HG03045 (cell line): ENCODE data around the gene ACADL.

Source experiments
- ATAC-seq: cut with Tn5 transposase; IDR thresholded peaks from one replicate; pipeline ENCODE4 v1.9.1; 2021; ENCODE audit warnings: mild to moderate bottlenecking, moderate library complexity; ENCODE audit not compliant: unreplicated experiment

ACADL gene

DNA sequence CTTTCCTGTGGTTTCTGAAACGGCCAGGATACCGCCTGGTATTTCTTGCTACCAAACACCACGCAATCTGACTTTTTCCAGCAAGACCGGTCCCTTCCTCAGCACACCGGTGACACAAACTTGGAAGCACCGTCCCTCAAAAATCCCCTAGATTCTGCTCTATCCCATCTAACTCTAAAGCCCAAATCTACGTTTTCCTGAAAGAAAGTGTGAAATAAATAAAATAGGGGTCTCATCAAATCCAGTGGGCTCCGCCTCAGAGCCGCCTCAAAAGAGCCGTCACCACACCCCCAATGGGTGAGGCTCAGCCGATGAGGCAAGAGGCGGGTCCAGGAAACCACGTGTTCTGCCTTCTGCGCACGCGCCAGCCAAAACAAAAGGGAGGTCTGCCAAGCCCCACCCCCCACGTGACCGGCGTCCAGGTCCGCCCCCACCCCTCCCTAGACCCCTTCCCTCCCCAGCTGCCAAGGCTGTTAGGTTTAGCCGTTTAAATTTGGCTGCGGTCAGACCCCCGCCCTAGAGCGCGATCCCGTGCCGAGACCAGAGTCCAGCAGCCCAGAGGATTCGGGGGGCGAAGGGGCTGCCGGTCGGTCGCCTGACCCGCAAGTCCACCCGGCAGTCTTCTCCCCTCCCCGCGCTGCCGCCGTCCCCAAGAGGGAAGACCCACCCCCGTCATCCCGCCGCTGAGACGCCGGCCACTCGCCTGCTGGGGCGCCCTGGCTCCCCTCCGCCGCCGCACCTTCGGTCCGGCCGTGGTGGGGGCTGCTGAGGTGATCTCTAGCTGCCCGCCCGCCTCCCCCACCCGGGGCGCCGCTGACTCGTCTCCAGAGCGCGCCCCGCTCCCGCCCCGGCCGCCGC lies 54.6 kb downstream of the ACADL start:
- peak; percentile 77 for ATAC-seq

DNA sequence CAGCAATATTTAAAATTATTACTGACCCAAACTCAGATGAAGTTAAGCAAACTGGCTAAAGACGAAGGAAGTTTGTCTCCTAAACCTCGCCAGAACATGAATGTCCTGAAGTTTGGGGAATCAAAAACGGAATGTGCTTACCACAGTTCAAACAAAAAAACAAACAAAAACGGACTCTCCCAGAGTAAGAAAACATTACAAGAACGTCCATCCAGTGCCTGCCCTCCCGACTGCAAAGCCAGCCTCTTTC lies 55.1 kb downstream of the ACADL start:
- no peak for ATAC-seq

DNA sequence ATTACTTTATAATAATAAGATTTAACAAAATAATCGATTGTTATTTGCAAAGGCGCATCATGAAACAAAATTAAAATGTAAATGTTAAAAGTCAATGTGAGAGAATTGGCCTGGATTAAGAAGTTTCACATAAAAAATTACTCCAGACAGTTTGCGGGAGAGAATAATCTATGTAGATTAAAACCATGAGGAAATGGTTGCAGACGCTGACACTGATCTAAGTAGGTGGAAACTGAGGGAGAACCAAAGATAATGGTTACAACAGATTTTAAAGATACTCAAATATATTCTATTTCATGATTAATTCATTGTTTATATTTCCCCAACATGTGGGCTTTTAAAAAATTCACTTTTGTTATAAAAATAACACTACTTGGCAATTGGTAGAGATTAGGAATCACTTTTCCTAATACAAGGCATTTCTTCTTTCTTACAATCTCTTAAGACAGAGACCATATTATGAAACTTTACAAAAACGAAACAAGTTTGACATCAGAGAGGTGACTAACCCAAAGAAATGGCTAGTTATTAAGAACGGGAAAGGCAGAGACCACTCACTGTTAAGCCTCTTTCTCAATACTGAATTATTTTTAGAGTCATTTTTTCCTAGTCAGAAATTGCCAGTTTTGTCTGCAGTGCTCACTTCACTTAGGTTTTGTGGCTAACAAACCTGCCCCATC lies 55.6 kb downstream of the ACADL start:
- peak; percentile 22 for ATAC-seq

DNA sequence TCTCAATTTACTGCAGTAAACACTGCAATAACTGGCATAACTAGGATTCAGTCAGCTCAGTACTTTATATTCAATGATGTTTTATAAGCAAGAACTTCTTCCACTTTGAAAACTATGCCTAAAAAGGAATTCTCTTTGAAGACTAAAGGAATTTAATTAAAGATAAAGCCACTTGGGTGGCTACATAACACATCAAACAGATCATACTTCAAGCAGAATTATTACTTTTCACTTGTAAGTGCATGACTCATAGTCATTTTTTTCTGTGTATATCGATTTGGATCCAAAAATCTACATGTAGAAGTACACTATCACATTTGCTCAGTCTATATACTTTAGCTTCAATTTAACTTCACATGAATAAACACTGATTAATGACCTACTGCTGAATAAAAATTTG lies 58.0 kb downstream of the ACADL start:
- ATAC-seq = no peak

DNA sequence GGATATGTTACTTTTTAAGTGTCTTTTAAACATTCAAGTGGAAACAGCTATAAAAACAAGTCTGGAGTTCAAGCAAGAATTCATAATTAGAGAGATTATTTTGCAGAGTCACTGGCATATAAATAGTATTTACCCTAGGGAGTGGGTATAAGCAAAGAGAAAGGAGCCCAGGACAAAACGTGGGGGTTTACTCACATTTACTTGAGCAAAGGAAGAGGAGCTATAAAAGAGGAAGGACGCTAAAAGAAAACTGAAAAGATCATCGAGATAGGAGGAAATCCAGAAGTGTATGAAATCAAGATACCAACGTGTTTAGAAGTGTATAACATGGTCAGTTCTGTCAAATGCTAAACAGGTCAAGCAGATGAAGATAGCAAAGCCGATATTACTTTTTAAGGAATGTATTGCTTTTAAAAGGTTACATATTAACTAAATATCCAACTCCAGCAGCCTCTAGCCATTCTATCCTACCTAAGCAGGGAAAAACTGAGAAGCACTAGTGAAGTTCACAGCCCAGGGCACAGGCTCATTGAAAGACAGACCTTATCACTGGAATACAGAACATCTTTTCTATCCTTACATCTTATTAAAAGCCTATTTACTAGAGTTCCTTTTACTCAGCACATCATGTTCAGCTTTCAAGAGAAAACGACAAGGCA lies 62.7 kb downstream of the ACADL start:
- no peak for ATAC-seq

DNA sequence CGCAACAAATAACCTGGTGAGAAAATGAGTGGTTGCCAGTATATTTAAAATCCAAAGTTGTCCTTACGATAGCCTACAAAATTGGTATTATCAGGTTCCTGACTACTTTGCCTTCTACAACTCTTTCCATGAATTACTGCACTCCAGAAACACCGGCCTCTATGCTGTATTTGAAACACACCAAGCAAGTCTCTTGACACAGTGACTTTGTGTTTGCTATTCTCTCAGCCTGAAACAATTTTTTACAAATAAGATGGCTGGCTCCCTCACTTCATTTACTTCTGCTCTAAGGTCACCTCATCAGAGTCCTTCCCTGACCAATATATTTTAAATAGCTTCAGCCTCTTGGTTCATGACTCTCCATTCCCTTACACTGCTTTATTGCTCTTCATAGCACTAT lies 66.2 kb downstream of the ACADL start:
- ATAC-seq = no peak

DNA sequence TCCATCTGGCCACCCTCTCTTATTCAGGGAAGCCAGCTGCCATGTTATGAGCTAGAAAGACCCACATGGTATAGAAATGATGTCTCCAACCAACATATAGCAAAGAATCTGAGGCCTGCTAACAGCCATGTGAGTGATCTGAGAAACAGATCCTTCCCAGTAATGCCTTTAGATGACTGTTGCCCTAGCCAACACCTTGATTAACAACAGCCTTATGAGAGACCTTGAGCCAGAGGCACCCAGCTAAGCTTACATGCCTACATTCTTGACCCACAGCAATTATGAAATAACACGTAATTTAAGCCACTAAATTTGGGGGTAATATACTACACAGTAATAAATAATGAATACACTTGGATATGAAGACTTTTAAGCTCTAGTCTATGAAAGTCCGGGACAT lies 67.0 kb downstream of the ACADL start:
- ATAC-seq = no peak

DNA sequence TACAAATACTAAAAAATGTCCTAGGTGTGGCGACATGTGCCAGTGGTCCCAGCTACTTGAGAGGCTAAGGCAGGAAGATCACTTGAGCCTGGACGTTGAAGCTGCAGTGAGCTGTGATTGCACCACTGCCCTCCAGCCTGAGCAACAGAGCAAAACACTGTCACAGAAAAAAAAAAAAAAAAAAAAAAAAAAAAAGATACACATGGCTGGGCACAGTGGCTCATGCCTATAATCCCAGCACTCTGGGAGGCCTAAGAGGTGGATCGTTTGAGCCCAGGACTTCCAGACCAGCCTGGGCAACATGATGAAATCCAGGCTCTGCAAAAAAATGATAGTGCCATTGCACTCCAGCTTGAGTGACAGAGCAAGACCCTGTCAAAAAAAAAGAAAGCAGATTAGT lies 67.7 kb downstream of the ACADL start:
- no peak for ATAC-seq

DNA sequence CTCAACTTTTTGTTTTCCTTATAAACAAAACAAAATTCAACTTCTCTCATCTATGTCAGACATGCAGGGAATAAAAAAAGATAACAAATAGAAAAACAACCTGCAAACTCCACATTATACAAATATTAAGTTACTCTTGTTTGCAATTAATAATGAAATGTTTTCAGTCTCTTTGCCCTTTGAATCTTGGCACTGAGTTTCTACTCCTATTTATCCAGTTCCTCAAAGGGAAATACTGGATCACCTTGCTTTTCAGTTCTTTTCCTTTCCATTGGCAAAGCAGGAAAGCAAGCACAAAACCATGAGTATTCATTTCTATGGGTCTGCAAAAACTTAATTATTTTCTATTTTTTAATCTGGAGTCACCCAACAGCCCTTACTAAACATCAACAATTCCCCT lies 77.6 kb downstream of the ACADL start:
- no peak for ATAC-seq
